SW480 (cell line): Measurements from ENCODE around the gene PIK3C2G.
"Not testable (repeated sequence)": the region's sequence is repeated elsewhere in the genome, so short reads cannot be mapped to it uniquely, and the experiment has no call there.

Source experiments
- DNase-seq: peaks from one replicate; pipeline ENCODE4 v3.0.0-alpha.2; 2016; ENCODE audit warnings: low spot score

The PIK3C2G gene

GRCh38 chr12:18261273-18261672, at the start of gene PIK3C2G:
Gene PIK3C2G (plus strand): TSS chr12:18261518. CDS start chr12:18282082, 20,564 bp downstream.
- DNase-seq: no peak

GRCh38 chr12:18217966-18218365, 43.4 kb upstream of the PIK3C2G start:
- no peak for DNase-seq

DNA sequence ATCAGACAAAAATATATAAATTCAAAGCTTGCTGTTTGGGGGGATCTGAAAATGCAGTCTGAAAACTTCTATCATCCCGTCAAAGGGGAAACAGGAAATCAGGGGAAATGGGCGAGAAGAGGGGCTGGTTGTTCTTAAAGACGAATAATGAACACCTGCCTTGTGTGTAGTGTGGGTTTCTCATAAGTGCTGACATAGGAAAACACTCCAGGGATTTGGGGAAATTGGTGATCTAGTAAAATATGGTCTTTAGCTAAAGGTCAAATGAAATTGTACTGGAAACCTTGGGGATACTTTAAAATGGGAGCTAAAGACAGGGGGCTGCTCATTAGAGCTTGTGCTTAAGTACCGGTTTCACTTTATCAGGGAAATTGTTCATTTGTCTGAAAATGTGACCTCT, 39.6 kb upstream of the PIK3C2G start:
- DNase-seq: no peak

DNA sequence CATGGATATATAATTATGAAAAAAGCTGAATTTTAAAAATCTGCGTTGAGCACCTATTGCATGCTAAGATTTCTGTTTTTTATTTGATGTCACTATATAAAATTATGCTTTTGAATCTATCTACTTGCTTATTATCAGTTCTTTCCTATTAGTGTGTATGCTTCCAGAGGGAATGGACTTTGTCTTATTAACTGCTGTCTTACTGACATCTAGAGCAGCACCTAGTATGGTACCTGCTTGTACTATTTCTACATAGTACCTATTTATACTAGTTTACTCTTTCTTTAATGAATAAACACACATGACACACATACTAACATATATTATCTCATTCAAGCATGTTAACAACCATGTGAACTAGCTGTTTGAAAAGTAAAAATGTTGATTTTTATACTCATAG, 38.6 kb upstream of the PIK3C2G start:
- DNase-seq: no peak

GRCh38 chr12:18224745-18225144, 36.6 kb upstream of the PIK3C2G start:
- peak; percentile 35 for DNase-seq

DNA sequence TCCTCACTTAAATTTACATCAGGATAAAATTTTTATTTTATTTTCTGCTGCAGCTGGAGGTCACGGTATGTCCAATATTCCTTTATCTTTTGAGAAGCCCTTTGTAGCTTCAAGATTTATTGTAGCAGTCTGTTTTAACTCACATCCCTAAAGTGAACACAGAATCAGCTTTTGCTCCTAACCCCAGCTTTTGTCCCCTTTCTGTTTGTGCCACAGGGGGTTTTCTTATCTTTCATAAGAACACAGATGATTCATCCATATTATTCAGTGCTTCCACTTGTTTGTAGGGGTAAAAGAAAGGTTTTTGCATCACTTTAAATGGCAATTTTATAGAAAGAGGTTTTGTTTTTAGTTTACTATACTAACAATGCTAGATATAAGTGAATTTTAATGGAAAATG, 21.8 kb upstream of the PIK3C2G start:
- no peak for DNase-seq

- DNase-seq: no peak
Observed at GRCh38 chr12:18242380-18243089, 18.8 kb upstream of the PIK3C2G start.

DNA sequence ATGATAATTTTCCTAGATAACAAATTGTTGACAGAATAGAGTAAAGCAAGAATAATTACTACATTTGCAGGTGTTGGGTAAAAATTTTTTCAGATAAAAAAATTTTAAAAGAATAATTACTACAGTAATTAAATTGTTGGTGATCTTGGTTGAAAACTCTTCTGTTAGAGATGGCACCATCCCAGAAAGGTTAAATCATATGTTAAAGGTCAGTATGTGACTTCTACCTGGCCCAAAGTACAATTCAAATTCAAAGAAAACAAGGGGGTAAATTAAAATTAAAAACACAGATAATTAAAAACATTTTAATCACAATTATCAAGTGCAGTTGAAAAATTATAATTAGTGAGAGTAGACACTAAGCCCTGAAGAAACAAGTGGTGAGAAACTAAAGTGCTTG, 18.1 kb upstream of the PIK3C2G start:
- DNase-seq: no peak

DNA sequence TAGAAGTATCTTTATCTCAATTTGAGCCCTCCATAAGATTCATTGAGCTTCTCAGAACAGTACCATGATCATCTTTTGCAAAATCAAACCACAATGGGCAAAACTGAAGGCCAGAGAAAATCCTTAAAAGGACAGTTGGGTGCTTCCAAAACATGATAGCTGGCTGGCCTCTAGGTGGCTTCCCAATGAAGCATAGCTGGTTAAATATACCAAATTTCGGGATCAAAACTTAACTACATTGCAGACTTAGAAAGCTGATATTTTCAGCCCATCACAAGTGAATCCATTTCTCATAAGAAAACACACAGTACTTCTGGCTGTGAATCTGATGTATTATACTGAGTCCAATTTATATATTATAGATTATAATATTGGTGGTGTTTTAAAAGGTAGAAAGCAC, 15.3 kb upstream of the PIK3C2G start:
- DNase-seq: no peak

DNA sequence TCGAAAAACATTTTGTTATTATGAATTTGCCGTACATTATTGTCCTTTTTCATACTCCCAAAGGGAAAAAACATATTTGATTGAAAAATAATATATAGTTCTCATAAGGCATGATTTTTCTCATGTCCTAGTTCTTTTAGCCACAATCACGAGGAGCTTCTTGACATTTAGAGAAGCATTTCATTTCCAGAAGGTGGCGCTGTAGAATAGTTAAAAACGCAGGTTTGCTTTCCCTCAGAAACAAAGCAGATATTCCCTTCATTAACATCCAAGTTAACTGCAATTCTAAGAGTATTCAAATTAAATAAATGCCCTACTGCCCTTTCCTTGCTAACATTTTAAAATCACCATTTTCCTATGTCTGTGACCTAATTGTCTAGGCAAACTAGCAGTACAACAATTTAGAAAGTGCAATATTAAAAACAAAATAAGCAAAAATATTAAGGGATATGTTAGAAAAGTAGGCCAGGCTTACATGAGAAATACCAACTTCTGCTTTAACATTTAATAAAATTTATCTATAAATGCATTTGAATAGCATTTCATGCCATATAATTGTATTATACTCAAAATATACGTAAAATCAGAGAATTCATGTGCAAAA, 10.9 kb upstream of the PIK3C2G start:
- DNase-seq: peak; percentile 66

DNA sequence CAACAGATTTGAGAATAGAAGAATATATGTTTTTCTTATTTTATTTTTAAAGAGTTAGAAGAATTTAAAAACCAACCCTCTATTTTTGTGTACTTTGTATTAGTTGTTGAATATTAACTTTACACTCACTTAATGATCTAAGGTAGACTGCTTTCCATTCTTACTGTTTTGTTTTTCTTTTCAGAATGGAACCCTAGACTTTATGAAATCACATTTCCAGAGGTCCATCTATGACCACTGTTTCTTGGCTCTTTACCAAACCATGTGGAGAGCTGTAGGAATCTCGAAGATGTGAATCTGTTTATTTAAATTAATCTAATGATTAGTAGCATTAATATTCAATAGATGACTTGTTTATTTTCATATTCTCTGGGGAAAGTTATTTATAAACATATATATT, 7.2 kb upstream of the PIK3C2G start:
- no peak for DNase-seq

DNA sequence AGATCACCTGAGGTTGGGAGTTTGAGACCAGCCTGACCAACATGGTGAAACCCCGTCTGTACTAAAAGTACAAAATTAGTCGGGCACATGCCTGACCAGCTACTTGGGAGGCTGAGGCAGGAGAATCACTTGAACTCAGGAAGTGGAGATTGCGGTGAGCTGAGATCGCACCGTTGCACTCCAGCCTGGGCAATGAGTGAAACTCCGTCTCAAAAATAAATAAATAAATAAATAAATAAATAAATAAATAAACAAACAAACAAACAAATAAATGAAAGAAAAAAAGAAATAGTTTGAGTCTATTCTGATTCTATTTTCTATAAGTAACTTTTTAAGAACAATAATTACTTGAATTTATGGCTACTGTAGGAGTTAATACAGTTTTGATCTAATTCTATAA, 6.3 kb upstream of the PIK3C2G start:
- DNase-seq: not testable (repeated sequence)

GRCh38 chr12:18257251-18257650, 4.1 kb upstream of the PIK3C2G start:
- DNase-seq: no peak

- DNase-seq: no peak
Observed at GRCh38 chr12:18258929-18259328, 2.4 kb upstream of the PIK3C2G start.

- no peak for DNase-seq
Observed at GRCh38 chr12:18259906-18260682, 1.2 kb upstream of the PIK3C2G start.

GRCh38 chr12:18261906-18262305, 588 bp downstream of the PIK3C2G start:
- no peak for DNase-seq

GRCh38 chr12:18262514-18262913, 1.2 kb downstream of the PIK3C2G start:
- DNase-seq: no peak

DNA sequence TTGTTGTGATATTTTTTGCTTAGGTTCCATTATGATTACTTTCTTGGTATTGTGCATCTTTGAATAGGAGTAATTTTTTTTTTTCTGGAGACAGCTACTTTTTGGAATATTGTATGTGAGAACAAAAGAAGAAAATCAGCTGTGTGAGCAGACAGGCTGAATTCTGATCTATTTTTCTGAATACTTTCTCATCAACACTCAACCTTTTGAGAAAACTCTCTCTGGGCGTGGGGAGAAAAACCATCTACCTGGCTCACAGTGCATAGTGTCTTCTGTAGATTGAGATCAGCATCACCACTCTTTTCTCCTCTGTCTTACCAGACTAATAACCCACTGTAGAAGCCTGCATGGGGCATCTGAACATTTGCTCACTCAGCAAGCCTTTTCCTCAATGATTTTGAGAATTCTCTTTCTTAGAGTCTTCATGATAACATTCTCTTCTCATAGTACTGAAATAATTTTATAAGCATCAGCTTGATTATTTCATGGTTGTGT, 3.3 kb downstream of the PIK3C2G start:
- no peak for DNase-seq

GRCh38 chr12:18267427-18268099, 6.2 kb downstream of the PIK3C2G start:
- no peak for DNase-seq

DNA sequence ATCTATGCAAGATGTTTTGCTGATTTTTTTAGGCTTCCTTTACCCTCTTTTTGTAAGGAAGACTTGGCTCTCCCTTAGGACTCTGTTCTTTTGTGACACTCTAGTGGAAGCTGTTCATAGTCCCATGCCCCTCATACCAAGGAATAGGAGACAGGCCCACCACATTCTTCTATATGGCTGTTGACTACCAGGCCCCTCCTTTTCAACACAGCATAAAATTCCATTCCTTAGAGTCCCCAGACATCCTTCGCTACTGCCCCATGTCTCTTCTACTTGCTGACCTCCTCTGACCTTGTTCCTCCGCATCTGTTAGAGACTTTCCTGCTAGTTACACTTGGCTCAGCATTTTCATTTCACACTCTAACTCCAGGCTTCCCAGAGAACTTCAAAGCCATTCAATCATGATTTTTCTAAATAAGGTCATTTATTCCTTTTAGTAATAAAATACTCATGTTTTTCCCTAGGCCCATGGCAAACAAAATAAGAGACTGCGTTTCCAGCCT, 9.7 kb downstream of the PIK3C2G start:
- no peak for DNase-seq

- peak; percentile 50 for DNase-seq
Observed at GRCh38 chr12:18275981-18276380, 14.7 kb downstream of the PIK3C2G start.

DNA sequence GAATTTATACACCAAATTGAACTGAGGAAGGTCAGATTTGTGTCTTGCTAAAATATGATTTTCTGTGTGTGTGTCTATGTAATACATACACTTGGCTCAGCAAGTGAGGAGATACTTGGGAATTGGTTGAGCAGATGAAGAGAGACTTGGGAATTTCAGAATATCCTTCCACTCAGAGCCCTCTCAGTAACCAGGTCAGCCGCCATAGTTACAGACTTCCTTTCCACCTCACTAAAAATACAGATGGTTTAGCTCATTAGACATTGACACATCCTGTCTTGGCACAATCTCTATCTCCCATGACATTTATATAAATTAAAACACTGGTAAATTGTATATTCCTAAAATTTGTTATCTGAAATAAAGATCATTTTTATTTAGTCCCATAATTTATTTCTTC, 15.9 kb downstream of the PIK3C2G start:
- DNase-seq: no peak
